Bronchial smooth muscle cell (primary cell): ENCODE measurements around the gene PLPPR2. TPM values are rescaled to one million over a fixed set of nuclear protein-coding genes. Genes with fewer than 3 reads are reported as not detected.

ENCODE experiments used
- total RNA-seq: library from RNA; depleted of rRNA; stranded (reverse); fragments of >200 nt; gene quantifications from 2 replicates; pipeline ENCODE4 v1.2.1, GENCODE V29; 2014

Gene PLPPR2
- total RNA-seq: 5.8 TPM in 2 replicates

GRCh38 chr19:11355160-11356073 lies at the start of gene PLPPR2:
Gene PLPPR2 (plus strand): TSS chr19:11355432. CDS start chr19:11357674, 2,242 bp downstream.

GRCh38 chr19:11339254-11340098 lies 15.8 kb upstream of the PLPPR2 start, which contains the start of gene RAB3D:
Gene RAB3D (minus strand): TSS chr19:11339657. CDS start chr19:11337399, 2,258 bp downstream.

GRCh38 chr19:11346104-11346940 lies 8.9 kb upstream of the PLPPR2 start, which contains the start of the genes CCDC159 and TMEM205:
Gene CCDC159 (plus strand): TSS chr19:11346519. CDS start chr19:11346607, 88 bp downstream.
Gene TMEM205 (minus strand): TSS chr19:11346268. CDS start chr19:11345619, 649 bp downstream.

GRCh38 chr19:11374433-11375142 lies 19.4 kb downstream of the PLPPR2 start, which contains the start of gene SWSAP1:
Gene SWSAP1 (plus strand): TSS chr19:11374666. CDS start chr19:11374681, 15 bp downstream.

Other genes starting within 250 kb of the PLPPR2 start
- gene SPC24, start 199.7 kb upstream of the PLPPR2 start, total RNA-seq: 14.3 and 26.3 TPM in 2 replicates
- 350 and 544 TPM in 2 replicates for gene KANK2, start 157.9 kb upstream of the PLPPR2 start, total RNA-seq
- not detected in 2 replicates for gene ANGPTL8, start 115.8 kb upstream of the PLPPR2 start, total RNA-seq
- 8.2 and 12.5 TPM in 2 replicates for gene DOCK6, start 92.9 kb upstream of the PLPPR2 start, total RNA-seq
- gene TSPAN16, start 59.3 kb upstream of the PLPPR2 start, total RNA-seq: not detected in 2 replicates
- 12.0 and 24.0 TPM in 2 replicates for gene RAB3D, start 15.8 kb upstream of the PLPPR2 start, total RNA-seq
- gene TMEM205, start 9.2 kb upstream of the PLPPR2 start, total RNA-seq: 64.7 and 88.6 TPM in 2 replicates
- 8.5 and 9.7 TPM in 2 replicates for gene CCDC159, start 8.9 kb upstream of the PLPPR2 start, total RNA-seq
- 0.09 and 0.47 TPM in 2 replicates for gene SWSAP1, start 19.2 kb downstream of the PLPPR2 start, total RNA-seq
- 3.3 and 5.6 TPM in 2 replicates for gene EPOR, start 28.9 kb downstream of the PLPPR2 start, total RNA-seq
- 2.7 and 4.4 TPM in 2 replicates for gene RGL3, start 63.9 kb downstream of the PLPPR2 start, total RNA-seq
- 0.79 and 1.0 TPM in 2 replicates for gene ODAD3, start 79.7 kb downstream of the PLPPR2 start, total RNA-seq
- 116 and 121 TPM in 2 replicates for gene PRKCSH, start 80.2 kb downstream of the PLPPR2 start, total RNA-seq
- gene ELAVL3, start 125.6 kb downstream of the PLPPR2 start, total RNA-seq: under 0.01 TPM in 1 of 2 replicates, not detected in the other
- gene ZNF653, start 150.4 kb downstream of the PLPPR2 start, total RNA-seq: 4.6 and 4.9 TPM in 2 replicates
- gene ECSIT, start 173.7 kb downstream of the PLPPR2 start, total RNA-seq: 29.6 and 71.3 TPM in 2 replicates
- 5.5 and 8.2 TPM in 2 replicates for gene CNN1, start 183.4 kb downstream of the PLPPR2 start, total RNA-seq
- 25.7 and 25.8 TPM in 2 replicates for gene ELOF1, start 203.8 kb downstream of the PLPPR2 start, total RNA-seq
- 0.34 and 0.95 TPM in 2 replicates for gene ACP5, start 222.2 kb downstream of the PLPPR2 start, total RNA-seq
- gene ZNF627, start 242.1 kb downstream of the PLPPR2 start, total RNA-seq: 15.3 and 17.3 TPM in 2 replicates